ENCODE data around the gene ASPSCR1. TPM values are rescaled to one million over a fixed set of nuclear protein-coding genes. Genes with fewer than 3 reads are reported as not detected.

ASPSCR1 gene
- total RNA-seq, 1 experiment from 2014 or later: 51.0 TPM

- H3K9ac ChIP-seq (ENCODE audit: low read length): peak overlapping the region; percentile 90
- peak overlapping the region; percentile 99 for H3K4me2 ChIP-seq (ENCODE audit: low read length)
- ChIA-PET CTCF (interaction anchor here (0.6 to 5.3 kb wide), 13 partner anchors 7 to 289 kb away, joined by 3 to 151 read pairs (median 7); partner anchors contain the start of genes ARHGDIA, DCXR, NOTUM and PCYT2), POLR2A (interaction anchor here (0.6 to 1.9 kb wide), 14 partner anchors 8 to 358 kb away, joined by 3 to 6 read pairs (median 4); partner anchors contain the start of genes DCXR, MAFG and RAC3), RAD21 (ENCODE audit: low non-redundant PET in 1 of 2, low total read pairs in 2 of 2, uncharacterized antibody in 2 of 2, unreplicated experiment in 2 of 2) (interaction anchor here (0.5 to 5.3 kb wide), 8 partner anchors 14 to 131 kb away, joined by 3 to 50 read pairs (median 8); partner anchors contain the start of genes NOTUM (in 2 of the 2) and DCXR (in 1 of the 2))
- H3K4me3 ChIP-seq (replicated peaks in 1 of 2; ENCODE audit: low read depth in 1 of 2, low read length in 2 of 2): peak overlapping the region; percentile 89 to 97
- no peaks in the 10 kb centered on the region for H3K27me3 ChIP-seq (ENCODE audit: insufficient read depth, low read length)
- DNase-seq (ENCODE audit: low read depth, low spot score): no peak
- peak; percentile 86; the same call in 1 of the 2 replicates for TF ChIP-seq ZFX (IDR thresholded peaks at IDR 0.05)
- no peak for TF ChIP-seq SRF (IDR thresholded peaks at IDR 0.05; ENCODE audit: low read depth)
- TF ChIP-seq RAD21 (IDR thresholded peaks at IDR 0.05; ENCODE audit: low read depth): no peak
- no TSS peak for BruUV-seq (replicated peaks)
- peaks cover 0 to 3% of the 10 kb centered on the region in 2 experiments; a peak in 1 of 4 replicates for H3K36me3 ChIP-seq (ENCODE audit: control insufficient read depth in 1 of 2, insufficient read depth in 2 of 2, low read length in 2 of 2)
- H3K9me2 ChIP-seq (ENCODE audit: insufficient read depth): no peaks in the 10 kb centered on the region
- peaks cover 4% of the 10 kb centered on the region; the same call in 1 of the 2 replicates for H4K20me1 ChIP-seq (ENCODE audit: insufficient read depth)
- intact Hi-C loops (cut with micrococcal nuclease): loop anchor here (1.0 to 5.0 kb wide), 3 partner anchors 8 to 729 kb away; partner anchors contain the start of genes PCYT2, RAC3 and TBCD
- no peaks in the 10 kb centered on the region for H3K9me3 ChIP-seq (ENCODE audit: control insufficient read depth in 1 of 2, insufficient read depth in 1 of 2, low read depth in 1 of 2, low read length in 2 of 2)
- ATAC-seq: peak; percentile 2
- H3K4me1 ChIP-seq (ENCODE audit: control insufficient read depth in 1 of 2, insufficient read depth in 2 of 2, low read length in 2 of 2): peaks cover 25 to 42% of the 10 kb centered on the region in 2 experiments
- H2AFZ ChIP-seq (ENCODE audit: low read depth, low read length, poor library complexity, severe bottlenecking): no peak overlapping the region
- H3K27ac ChIP-seq (ENCODE audit: low read depth, low read length): peak overlapping the region; percentile 87
- H3K79me2 ChIP-seq (ENCODE audit: insufficient read depth, low read length): peaks cover 46% of the 10 kb centered on the region
Measured at GRCh38 chr17:82023447-82024241, 46.2 kb downstream of the ASPSCR1 start.

DNA sequence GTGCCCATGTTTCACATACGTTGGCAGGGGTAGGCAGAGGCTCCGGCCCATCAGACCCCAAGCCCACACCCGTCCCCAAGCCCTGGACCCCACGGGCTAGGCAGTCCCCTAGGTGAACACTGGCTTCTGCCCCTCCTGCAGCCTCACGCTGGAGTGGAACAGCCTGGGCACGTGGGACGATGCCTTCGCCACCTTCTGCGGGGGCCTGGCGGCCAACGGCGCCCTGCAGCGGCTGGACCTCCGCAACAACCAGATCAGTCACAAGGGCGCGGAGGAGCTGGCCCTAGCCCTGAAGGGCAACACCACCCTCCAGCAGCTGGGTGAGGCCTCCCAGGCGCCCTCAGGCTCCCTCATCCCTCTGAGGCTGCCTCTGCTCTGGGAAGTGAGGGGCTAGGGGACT, 47.4 kb downstream of the ASPSCR1 start:
- H3K4me1 ChIP-seq (ENCODE audit: control insufficient read depth in 1 of 2, insufficient read depth in 2 of 2, low read length in 2 of 2): peaks cover 15 to 33% of the 10 kb centered on the region in 2 experiments
- no peak for ATAC-seq
- H3K4me2 ChIP-seq (ENCODE audit: low read length): peak overlapping the region; percentile 99
- H4K20me1 ChIP-seq (ENCODE audit: insufficient read depth): peaks cover 4% of the 10 kb centered on the region; the same call in 1 of the 2 replicates
- no peaks in the 10 kb centered on the region for H3K9me2 ChIP-seq (ENCODE audit: insufficient read depth)
- no peaks in the 10 kb centered on the region; a peak in 1 of 4 replicates for H3K36me3 ChIP-seq (ENCODE audit: control insufficient read depth in 1 of 2, insufficient read depth in 2 of 2, low read length in 2 of 2)
- H2AFZ ChIP-seq (ENCODE audit: low read depth, low read length, poor library complexity, severe bottlenecking): no peak overlapping the region
- 0 out of 4 replicates have a peak overlapping the region, but pooled peaks of 1 of the 2 experiments have one; percentile 4 for H3K4me3 ChIP-seq (replicated peaks in 1 of 2; ENCODE audit: low read depth in 1 of 2, low read length in 2 of 2)
- BruUV-seq (replicated peaks): no TSS peak
- H3K9me3 ChIP-seq (ENCODE audit: control insufficient read depth in 1 of 2, insufficient read depth in 1 of 2, low read depth in 1 of 2, low read length in 2 of 2): no peaks in the 10 kb centered on the region
- POLR2A ChIA-PET: no interaction called here
- H3K79me2 ChIP-seq (ENCODE audit: insufficient read depth, low read length): peaks cover 41% of the 10 kb centered on the region
- intact Hi-C loops (cut with micrococcal nuclease): loop anchor here (5.0 kb wide), 2 partner anchors 113 to 727 kb away; partner anchors contain the start of genes PCYT2 and TBCD
- no peak overlapping the region for H3K9ac ChIP-seq (ENCODE audit: low read length)
- no peaks in the 10 kb centered on the region for H3K27me3 ChIP-seq (ENCODE audit: insufficient read depth, low read length)
- H3K27ac ChIP-seq (ENCODE audit: low read depth, low read length): peak overlapping the region; percentile 87; the same call in 1 of the 2 replicates
- RAD21 ChIA-PET (ENCODE audit: low non-redundant PET in 1 of 2, low total read pairs in 2 of 2, uncharacterized antibody in 2 of 2, unreplicated experiment in 2 of 2): no interaction called here
- CTCF ChIA-PET: no interaction called here
- DNase-seq (ENCODE audit: low read depth, low spot score): no peak
- TF ChIP-seq EZH2 (IDR thresholded peaks at IDR 0.05): no peak
- TF ChIP-seq ELF1 (IDR thresholded peaks at IDR 0.05; ENCODE audit: borderline replicate concordance, low read depth): no peak
- TF ChIP-seq SRF (IDR thresholded peaks at IDR 0.05; ENCODE audit: low read depth): no peak
- TF ChIP-seq, protein P1, sequence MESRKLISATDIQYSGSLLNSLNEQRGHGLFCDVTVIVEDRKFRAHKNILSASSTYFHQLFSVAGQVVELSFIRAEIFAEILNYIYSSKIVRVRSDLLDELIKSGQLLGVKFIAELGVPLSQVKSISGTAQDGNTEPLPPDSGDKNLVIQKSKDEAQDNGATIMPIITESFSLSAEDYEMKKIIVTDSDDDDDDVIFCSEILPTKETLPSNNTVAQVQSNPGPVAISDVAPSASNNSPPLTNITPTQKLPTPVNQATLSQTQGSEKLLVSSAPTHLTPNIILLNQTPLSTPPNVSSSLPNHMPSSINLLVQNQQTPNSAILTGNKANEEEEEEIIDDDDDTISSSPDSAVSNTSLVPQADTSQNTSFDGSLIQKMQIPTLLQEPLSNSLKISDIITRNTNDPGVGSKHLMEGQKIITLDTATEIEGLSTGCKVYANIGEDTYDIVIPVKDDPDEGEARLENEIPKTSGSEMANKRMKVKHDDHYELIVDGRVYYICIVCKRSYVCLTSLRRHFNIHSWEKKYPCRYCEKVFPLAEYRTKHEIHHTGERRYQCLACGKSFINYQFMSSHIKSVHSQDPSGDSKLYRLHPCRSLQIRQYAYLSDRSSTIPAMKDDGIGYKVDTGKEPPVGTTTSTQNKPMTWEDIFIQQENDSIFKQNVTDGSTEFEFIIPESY (IDR thresholded peaks at IDR 0.05; ENCODE audit: extremely low read depth, insufficient replicate concordance, low read length): no peak
- no peak for TF ChIP-seq POLR2AphosphoS5 (IDR thresholded peaks at IDR 0.05; ENCODE audit: low read depth, low read length)
- TF ChIP-seq CTCF (IDR thresholded peaks at IDR 0.05 in 2 of 3, conservative IDR thresholded peaks at IDR 0.05 in 1 of 3; ENCODE audit: borderline replicate concordance in 1 of 3, insufficient read depth in 1 of 3, low read depth in 2 of 3, low read length in 2 of 3): no peak
- no peak for TF ChIP-seq TCF7L2 (IDR thresholded peaks at IDR 0.05; ENCODE audit: borderline replicate concordance, extremely low read depth, insufficient read depth, insufficient read length)
- TF ChIP-seq RAD21 (IDR thresholded peaks at IDR 0.05; ENCODE audit: low read depth): no peak
- no peak for TF ChIP-seq CEBPB (IDR thresholded peaks at IDR 0.05; ENCODE audit: low read depth)
- TF ChIP-seq POLR2A (IDR thresholded peaks at IDR 0.05; ENCODE audit: borderline replicate concordance, extremely low read depth, insufficient read depth, insufficient read length): no peak
- TF ChIP-seq ZFX (IDR thresholded peaks at IDR 0.05): no peak

Measured in HCT116 (cell line).